K562 (cell line): ENCODE data around the gene STAT4. TPM values are rescaled to one million over a fixed set of nuclear protein-coding genes. Genes with fewer than 3 reads are reported as not detected.

Experiments
- ADNP ChIP-seq: fragments of 200-800 bp; sonication (Bioruptor generic); IDR thresholded peaks from 2 replicates; pipeline ENCODE4 v1.6.1; 2016; ENCODE audit warnings: missing genetic modification characterization, missing compliant biosample characterization
- ARID1B ChIP-seq: fragments of 450-650 bp; IDR thresholded peaks from 2 replicates; pipeline ENCODE4 v1.6.1; 2016; ENCODE audit warnings: antibody characterized with exemption, mild to moderate bottlenecking, inconsistent platforms
- CTBP1 ChIP-seq: fragments of 450-650 bp; IDR thresholded peaks from 2 replicates; pipeline ENCODE4 v1.6.1; 2016; ENCODE audit warnings: borderline replicate concordance
- CXXC5 ChIP-seq: fragments of 250-450 bp; sonication (Bioruptor Pico); IDR thresholded peaks from 2 replicates; pipeline ENCODE4 v1.8.0; 2022; ENCODE audit warnings: inconsistent platforms, mild to moderate bottlenecking, moderate library complexity
- EP300 ChIP-seq: IDR thresholded peaks from 2 replicates; pipeline ENCODE4 v1.6.1; 2012; ENCODE audit warnings: low read length, improper control_type of control experiment
- EP400 ChIP-seq: fragments of 450-650 bp; IDR thresholded peaks from 2 replicates; pipeline ENCODE4 v1.6.1; 2017; ENCODE audit warnings: antibody characterized with exemption, mild to moderate bottlenecking, moderate library complexity
- FOXM1 ChIP-seq, 2 experiments: fragments of 450-650 bp in 1 of 2; sonication (generic) in 1 of 2; formaldehyde crosslinking in 1 of 2; IDR thresholded peaks; 2 replicates each; pipeline versions ENCODE4 v1.6.1 to v1.9.0; 2017 to 2022; ENCODE audit warnings: low read depth in 2 of 2, mild to moderate bottlenecking in 2 of 2, missing genetic modification reagents in 1 of 2, moderate library complexity in 1 of 2
- HDAC1 ChIP-seq, 2 experiments: fragments of 450-650 bp; IDR thresholded peaks; 2 replicates each; pipeline ENCODE4 v1.6.1; 2016 to 2017; ENCODE audit warnings: inconsistent platforms in 1 of 2, mild to moderate bottlenecking in 1 of 2, moderate library complexity in 1 of 2
- HDGF ChIP-seq: fragments of 450-650 bp; IDR thresholded peaks from 2 replicates; pipeline ENCODE4 v1.6.1; 2016
- HLTF ChIP-seq: fragments of 450-650 bp; IDR thresholded peaks from 2 replicates; pipeline ENCODE4 v1.6.1; 2016
- ILK ChIP-seq: fragments of 450-650 bp; IDR thresholded peaks from 2 replicates; pipeline ENCODE4 v1.6.1; 2016; ENCODE audit warnings: missing genetic modification characterization, low read depth, mild to moderate bottlenecking, missing compliant biosample characterization, moderate library complexity, borderline replicate concordance
- JUND ChIP-seq, 2 experiments: IDR thresholded peaks; 2 replicates in 1 of 2; 3 replicates in 1 of 2; pipeline ENCODE4 v1.6.1; 2011; ENCODE audit warnings: borderline replicate concordance in 2 of 2, low read depth in 2 of 2, low read length in 2 of 2, improper control_type of control experiment in 1 of 2, missing biosample characterization in 1 of 2, missing genetic modification characterization in 1 of 2, missing genetic modification reagents in 1 of 2
- KDM1A ChIP-seq, 2 experiments: fragments of 450-650 bp; IDR thresholded peaks; 2 replicates each; pipeline ENCODE4 v1.6.1; 2016; ENCODE audit warnings: mild to moderate bottlenecking in 2 of 2
- LEF1 ChIP-seq: fragments of 450-650 bp; IDR thresholded peaks from 2 replicates; pipeline ENCODE4 v1.6.1; 2016; ENCODE audit warnings: mild to moderate bottlenecking
- MTA1 ChIP-seq: fragments of 450-650 bp; IDR thresholded peaks from 2 replicates; pipeline ENCODE4 v1.6.1; 2017; ENCODE audit warnings: borderline replicate concordance
- MTA2 ChIP-seq: fragments of 450-650 bp; IDR thresholded peaks from 2 replicates; pipeline ENCODE4 v1.6.1; 2016; ENCODE audit warnings: low read depth
- NCOA1 ChIP-seq: fragments of 450-650 bp; IDR thresholded peaks from 2 replicates; pipeline ENCODE4 v1.6.1; 2016; ENCODE audit warnings: low read depth
- NR2F6 ChIP-seq: fragments of 450-650 bp; formaldehyde crosslinking; IDR thresholded peaks from 2 replicates; pipeline ENCODE4 v1.4.0; 2020; ENCODE audit warnings: mild to moderate bottlenecking
- NR4A1 ChIP-seq, 2 experiments: fragments of 250-450 bp in 1 of 2; fragments of 450-650 bp in 1 of 2; sonication (Bioruptor Pico) in 1 of 2; IDR thresholded peaks; 2 replicates each; pipeline versions ENCODE4 v1.4.0 to v1.6.1; 2016 to 2020; ENCODE audit warnings: mild to moderate bottlenecking in 2 of 2, missing compliant biosample characterization in 1 of 2, missing genetic modification characterization in 1 of 2, moderate library complexity in 1 of 2
- NRF1 ChIP-seq, 2 experiments: fragments of 450-650 bp; IDR thresholded peaks in 1 of 2; conservative IDR thresholded peaks in 1 of 2; 2 replicates each; pipeline ENCODE4 v1.6.1; 2014; ENCODE audit warnings: mild to moderate bottlenecking in 2 of 2
- PHTF2 ChIP-seq: fragments of 250-450 bp; sonication (Bioruptor Pico); IDR thresholded peaks from 2 replicates; pipeline ENCODE4 v1.5.0; 2021; ENCODE audit warnings: mild to moderate bottlenecking
- SMARCE1 ChIP-seq: fragments of 450-650 bp; IDR thresholded peaks from 2 replicates; pipeline ENCODE4 v1.7.1; 2016; ENCODE audit warnings: mild to moderate bottlenecking
- TAF9B ChIP-seq: fragments of 450-650 bp; IDR thresholded peaks from 2 replicates; pipeline ENCODE4 v1.6.1; 2018; ENCODE audit warnings: mild to moderate bottlenecking; ENCODE audit not compliant: partially characterized antibody
- TAL1 ChIP-seq: fragments of 450-650 bp; IDR thresholded peaks from 2 replicates; pipeline ENCODE4 v1.6.1; 2016; ENCODE audit warnings: mild to moderate bottlenecking
- TCF7 ChIP-seq: sonication (generic); IDR thresholded peaks from 2 replicates; pipeline ENCODE4 v1.6.1; 2016; ENCODE audit warnings: antibody characterized with exemption, borderline replicate concordance
- TEAD4 ChIP-seq, 2 experiments: sonication (generic) in 1 of 2; formaldehyde crosslinking in 1 of 2; IDR thresholded peaks; 2 replicates each; pipeline versions ENCODE4 v1.6.1 to v1.8.0; 2012 to 2022; ENCODE audit warnings: borderline replicate concordance in 1 of 2, inconsistent platforms in 1 of 2, low read length in 1 of 2, mild to moderate bottlenecking in 1 of 2, missing genetic modification reagents in 1 of 2
- ZNF589 ChIP-seq: fragments of 200-800 bp; sonication (Bioruptor generic); IDR thresholded peaks from 2 replicates; pipeline ENCODE4 v1.6.1; 2016; ENCODE audit warnings: low read depth, missing genetic modification characterization, missing compliant biosample characterization
- polyA plus RNA-seq, 8 experiments: library from polyadenylated mRNA; depleted of rRNA in 4 of 8; stranded (reverse) in 5 of 8; unstranded in 3 of 8; fragments of >200 nt; fragmentation: Nextera tagmentation in 2 of 8; fragmentation: Illumina TruSeq in 1 of 8; extraction: Ambion mirVana in 2 of 8; extraction: Trizol in 1 of 8; gene quantifications; 2 replicates each; pipeline versions ENCODE4 v1.2.1 to v1.2.3, GENCODE V29; 2011 to 2014; ENCODE audit warnings: inconsistent platforms in 1 of 8, missing spikeins in 1 of 8
- total RNA-seq, 7 experiments: library from RNA; depleted of rRNA in 6 of 7; stranded (reverse); fragments of >200 nt in 6 of 7; fragmentation: Illumina TruSeq in 2 of 7; extraction: Trizol in 2 of 7; gene quantifications; 2 replicates each; pipeline versions ENCODE4 v1.2.1 to v1.2.3, GENCODE V29; 2011 to 2021; ENCODE audit warnings: low replicate concordance in 1 of 7
- TF ChIP-seq, protein P1 (sequence below): sonication (generic); IDR thresholded peaks from 2 replicates; pipeline ENCODE4 v1.6.1; 2016
- TF ChIP-seq, protein P2 (sequence below): fragments of 450-650 bp; IDR thresholded peaks from 2 replicates; pipeline ENCODE4 v1.6.1; 2016; ENCODE audit warnings: antibody characterized with exemption

Gene STAT4
- total and polyA plus RNA-seq, 9 of the 15 experiments (the other 6 are each of a cell fraction or from before 2014, with no cell fraction given), result 0.01 to 0.06 (median 0.03) TPM; not detected in 6

DNA sequence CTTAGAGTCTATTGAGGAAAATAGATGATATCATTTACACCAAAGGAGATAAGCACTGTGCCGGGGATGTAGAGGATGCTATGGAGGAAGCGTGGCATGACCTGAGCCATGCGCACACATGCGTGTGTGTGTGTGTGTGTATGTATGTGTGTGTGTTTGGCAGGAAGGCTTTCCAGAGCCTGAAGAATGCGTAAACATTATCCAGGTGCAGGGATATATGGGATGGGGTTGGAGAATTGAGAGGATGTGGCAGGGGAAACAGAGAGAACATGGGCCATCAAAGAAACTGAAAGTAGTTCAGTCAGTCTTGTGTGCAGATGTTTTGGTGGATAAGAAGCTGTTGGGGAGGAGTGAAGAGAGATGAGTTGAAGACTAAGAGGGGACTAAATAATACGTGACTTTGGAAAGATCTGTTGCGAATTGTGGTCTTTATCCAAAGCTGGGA is 127.5 kb downstream of the STAT4 start (continued):
- TF ChIP-seq ARID1B, result peak; percentile 94
- TF ChIP-seq, protein P1, sequence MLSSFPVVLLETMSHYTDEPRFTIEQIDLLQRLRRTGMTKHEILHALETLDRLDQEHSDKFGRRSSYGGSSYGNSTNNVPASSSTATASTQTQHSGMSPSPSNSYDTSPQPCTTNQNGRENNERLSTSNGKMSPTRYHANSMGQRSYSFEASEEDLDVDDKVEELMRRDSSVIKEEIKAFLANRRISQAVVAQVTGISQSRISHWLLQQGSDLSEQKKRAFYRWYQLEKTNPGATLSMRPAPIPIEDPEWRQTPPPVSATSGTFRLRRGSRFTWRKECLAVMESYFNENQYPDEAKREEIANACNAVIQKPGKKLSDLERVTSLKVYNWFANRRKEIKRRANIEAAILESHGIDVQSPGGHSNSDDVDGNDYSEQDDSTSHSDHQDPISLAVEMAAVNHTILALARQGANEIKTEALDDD, result peak; percentile 58; the same call in 1 of the 2 replicates
- peak; percentile 66; the same call in 1 of the 2 replicates for TF ChIP-seq NR2F6
- no peak for TF ChIP-seq ILK (tag)
- TF ChIP-seq, protein P2, sequence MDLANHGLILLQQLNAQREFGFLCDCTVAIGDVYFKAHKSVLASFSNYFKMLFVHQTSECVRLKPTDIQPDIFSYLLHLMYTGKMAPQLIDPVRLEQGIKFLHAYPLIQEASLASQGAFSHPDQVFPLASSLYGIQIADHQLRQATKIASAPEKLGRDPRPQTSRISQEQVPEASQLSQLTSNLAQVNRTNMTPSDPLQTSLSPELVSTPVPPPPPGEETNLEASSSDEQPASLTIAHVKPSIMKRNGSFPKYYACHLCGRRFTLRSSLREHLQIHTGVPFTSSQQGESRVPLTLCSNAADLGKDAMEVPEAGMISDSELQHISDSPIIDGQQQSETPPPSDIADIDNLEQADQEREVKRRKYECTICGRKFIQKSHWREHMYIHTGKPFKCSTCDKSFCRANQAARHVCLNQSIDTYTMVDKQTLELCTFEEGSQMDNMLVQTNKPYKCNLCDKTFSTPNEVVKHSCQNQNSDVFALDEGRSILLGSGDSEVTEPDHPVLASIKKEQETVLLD, result 0 out of 2 replicates have a peak, but pooled peaks have one; percentile 61
- 0 out of 2 replicates have a peak, but pooled peaks have one; percentile 19 for TF ChIP-seq ADNP (tag)
- peak; percentile 90 for TF ChIP-seq LEF1
- no peak for TF ChIP-seq NR4A1 (CRISPR knock-in tag; IDR thresholded peaks at IDR 0.05)
- TF ChIP-seq NR4A1 (tag; IDR thresholded peaks at IDR 0.05), result peak; percentile 61; the same call in 1 of the 2 replicates
- peak; percentile 87 for TF ChIP-seq SMARCE1
- TF ChIP-seq PHTF2 (CRISPR knock-in tag), result no peak
- TF ChIP-seq HDGF, result peak; percentile 89; the same call in 1 of the 2 replicates
- TF ChIP-seq CXXC5 (CRISPR knock-in tag), result peak; percentile 38; the same call in 1 of the 2 replicates
- TF ChIP-seq FOXM1 (IDR thresholded peaks at IDR 0.05; ENCODE audit: low read depth), result 0 out of 2 replicates have a peak, but pooled peaks have one; percentile 33
- TF ChIP-seq FOXM1 (CRISPR knock-in tag; IDR thresholded peaks at IDR 0.05; ENCODE audit: low read depth), result no peak
- peak; percentile 65 for TF ChIP-seq MTA2
- TF ChIP-seq HLTF, result 0 out of 2 replicates have a peak, but pooled peaks have one; percentile 33
- no peak for TF ChIP-seq JUND (IDR thresholded peaks at IDR 0.05; ENCODE audit: borderline replicate concordance, low read depth, low read length)
- TF ChIP-seq JUND (tag; IDR thresholded peaks at IDR 0.05; ENCODE audit: borderline replicate concordance, low read depth, low read length), result peak; percentile 20; the same call in 1 of the 3 replicates
- TF ChIP-seq CTBP1, result peak; percentile 89
- peak; percentile 45; the same call in 1 of the 2 replicates for TF ChIP-seq EP400
- TF ChIP-seq NRF1 (conservative IDR thresholded peaks at IDR 0.05 in 1 of 2, IDR thresholded peaks at IDR 0.05 in 1 of 2), result peak; percentile 32 to 42; a peak in 3 of 4 replicates
- peak; percentile 49; the same call in 1 of the 2 replicates for TF ChIP-seq EP300
- 0 out of 2 replicates have a peak, but pooled peaks have one; percentile 68 for TF ChIP-seq TCF7
- TF ChIP-seq TAF9B, result no peak
- peak in 1 of 2 experiments; percentile 75; a peak in 1 of 4 replicates for TF ChIP-seq HDAC1 (IDR thresholded peaks at IDR 0.05)
- TF ChIP-seq NCOA1, result peak; percentile 50; the same call in 1 of the 2 replicates
- no peak for TF ChIP-seq ZNF589
- peak; percentile 81 for TF ChIP-seq TAL1
- 0 out of 2 replicates have a peak, but pooled peaks have one; percentile 36 for TF ChIP-seq MTA1
- peak; percentile 51 to 57; a peak in 2 of 4 replicates for TF ChIP-seq KDM1A (IDR thresholded peaks at IDR 0.05)
- TF ChIP-seq TEAD4 (IDR thresholded peaks at IDR 0.05; ENCODE audit: low read length), result peak; percentile 65
- TF ChIP-seq TEAD4 (CRISPR knock-in tag; IDR thresholded peaks at IDR 0.05; ENCODE audit: borderline replicate concordance), result no peak
